CD4-positive, CD25-positive, alpha-beta regulatory T cell (primary cell): ENCODE results near the gene PTP4A2. TPM values are rescaled to one million over a fixed set of nuclear protein-coding genes. Genes with fewer than 3 reads are reported as not detected.
A peak's percentile ranks its signal among the peaks of the same experiment; 100 is the strongest.

ENCODE experiments used
- ATAC-seq, 2 donors: fragments of 150-1000 bp; cut with Tn5 transposase; one replicate each; pipeline ENCODE4 v1.10.0; 2021; ENCODE audit warnings: low read depth in 2 of 2, moderate number of reproducible peaks in 2 of 2, moderate library complexity in 1 of 2
- DNase-seq, 3 donors: peaks; one replicate each; pipeline versions ENCODE4 v3.0.0 to v3.0.0-alpha.2; 2012 to 2022; ENCODE audit warnings: mixed read lengths in 1 of 3
- H3K27ac ChIP-seq: one replicate; pipeline ENCODE4 v1.7.0; 2013; ENCODE audit warnings: mild to moderate bottlenecking, low read length; ENCODE audit not compliant: insufficient read depth, poor library complexity, severe bottlenecking
- H3K27me3 ChIP-seq: one replicate; pipeline ENCODE4 v1.7.0; 2013; ENCODE audit warnings: low read length; ENCODE audit not compliant: control insufficient read depth, insufficient read depth
- H3K36me3 ChIP-seq: one replicate; pipeline ENCODE4 v1.7.0; 2013; ENCODE audit warnings: mild to moderate bottlenecking, low read length, moderate library complexity; ENCODE audit not compliant: control insufficient read depth, insufficient read depth
- H3K4me1 ChIP-seq: 2 replicates; pipeline ENCODE4 v1.7.0; 2013; ENCODE audit warnings: mild to moderate bottlenecking, low read length; ENCODE audit not compliant: insufficient read depth, control insufficient read depth, poor library complexity, severe bottlenecking
- H3K4me3 ChIP-seq: one replicate; pipeline ENCODE4 v1.7.0; 2013; ENCODE audit warnings: low read depth, mild to moderate bottlenecking, low read length, moderate library complexity
- H3K9me3 ChIP-seq, 2 experiments: 1 replicate in 1 of 2; 2 replicates in 1 of 2; pipeline ENCODE4 v1.7.0; 2013; ENCODE audit warnings: low read length in 2 of 2, mild to moderate bottlenecking in 1 of 2, moderate library complexity in 1 of 2; ENCODE audit not compliant: control insufficient read depth in 2 of 2
- H3K27ac Mint-ChIP-seq, 3 donors: one replicate each; pipeline ENCODE4 v1.8.0; 2020 to 2022; ENCODE audit warnings: mild to moderate bottlenecking in 3 of 3, mixed read lengths in 3 of 3, moderate library complexity in 2 of 3
- H3K27me3 Mint-ChIP-seq: one replicate; pipeline ENCODE4 v1.8.0; 2022; ENCODE audit warnings: mild to moderate bottlenecking, mixed read lengths
- H3K36me3 Mint-ChIP-seq: one replicate; pipeline ENCODE4 v1.8.0; 2020; ENCODE audit warnings: mixed read lengths
- H3K4me1 Mint-ChIP-seq, 4 donors: one replicate each; pipeline ENCODE4 v1.8.0; 2020 to 2022; ENCODE audit warnings: mixed read lengths in 4 of 4, mild to moderate bottlenecking in 1 of 4
- H3K4me3 Mint-ChIP-seq, 4 donors: one replicate each; pipeline ENCODE4 v1.8.0; 2020 to 2022; ENCODE audit warnings: mild to moderate bottlenecking in 4 of 4, mixed read lengths in 4 of 4, moderate library complexity in 3 of 4
- H3K9me3 Mint-ChIP-seq, 7 donors: one replicate each; pipeline ENCODE4 v1.8.0; 2020 to 2022; ENCODE audit warnings: mixed read lengths in 7 of 7, mild to moderate bottlenecking in 3 of 7, moderate library complexity in 2 of 7
- polyA plus RNA-seq, 4 donors: library from polyadenylated mRNA; unstranded; fragments of 300-500 nt; fragmentation: Illumina TruSeq; gene quantifications; one replicate each; pipeline ENCODE4 v1.2.3, GENCODE V29; 2021
- total RNA-seq: library from RNA; stranded (reverse); gene quantifications from one replicate; pipeline ENCODE4 v1.2.3, GENCODE V29; 2022

Gene PTP4A2
- total and polyA plus RNA-seq, 5 donors from 2014 or later, result 288 to 597 (median 364) TPM

DNA sequence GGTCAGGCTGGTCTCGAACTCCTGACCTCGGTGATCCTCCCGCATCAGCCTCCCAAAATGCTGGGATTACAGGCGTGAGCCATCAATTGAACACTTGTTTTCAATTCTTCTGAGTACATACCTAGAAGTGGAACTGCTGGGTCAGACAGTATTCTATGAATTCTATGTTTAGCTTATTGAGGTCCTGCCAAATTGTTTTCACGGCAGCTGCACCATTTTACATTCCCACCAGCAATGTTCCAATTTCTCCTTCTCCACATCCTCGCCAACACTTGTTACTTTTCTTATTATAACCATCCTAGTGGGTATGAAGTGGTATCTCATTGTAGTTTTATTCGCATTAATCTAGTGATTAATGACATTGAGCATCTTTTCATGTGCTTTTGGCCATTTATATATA, 49.9 kb downstream of the PTP4A2 start:
- Mint-ChIP-seq H3K4me1 (peaks cover 0 to 26% (median 19%) of the 10 kb centered on the region in 4 donors), H3K27me3 (no peaks in the 10 kb centered on the region), H3K36me3 (no peaks in the 10 kb centered on the region), H3K4me3 (no peak overlapping the region), H3K27ac (no peak overlapping the region), H3K9me3 (peaks cover 0 to 1% (median 0%) of the 10 kb centered on the region in 7 donors)
- DNase-seq (no peak), ATAC-seq (no peak)
- Histone ChIP-seq H3K27ac (no peak overlapping the region), H3K36me3 (no peaks in the 10 kb centered on the region), H3K27me3 (no peaks in the 10 kb centered on the region), H3K4me1 (peaks cover 13% of the 10 kb centered on the region), H3K4me3 (no peak overlapping the region), H3K9me3 (no peaks in the 10 kb centered on the region)

DNA sequence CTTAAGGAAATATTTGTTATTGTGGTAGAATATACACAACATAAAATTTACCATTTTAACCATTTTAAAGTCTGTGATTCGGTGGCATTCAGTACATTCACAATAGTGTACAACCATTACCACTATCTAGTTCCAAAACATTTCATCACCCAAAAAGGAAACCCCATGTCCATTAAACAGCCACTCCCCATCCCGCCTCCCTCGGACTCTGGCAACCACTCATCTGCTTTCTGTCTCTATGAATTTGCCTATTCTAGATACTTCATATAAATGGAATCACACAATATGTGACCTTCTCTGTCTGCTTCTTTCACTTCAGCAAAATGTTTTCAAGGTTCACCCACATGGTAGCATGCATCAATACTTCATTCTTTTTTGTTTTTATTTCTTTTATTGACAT, 51.3 kb downstream of the PTP4A2 start:
- no peak overlapping the region for H3K27ac ChIP-seq
- Mint-ChIP-seq H3K4me1 (peaks cover 0 to 26% (median 20%) of the 10 kb centered on the region in 4 donors), H3K27me3 (no peaks in the 10 kb centered on the region)

DNA sequence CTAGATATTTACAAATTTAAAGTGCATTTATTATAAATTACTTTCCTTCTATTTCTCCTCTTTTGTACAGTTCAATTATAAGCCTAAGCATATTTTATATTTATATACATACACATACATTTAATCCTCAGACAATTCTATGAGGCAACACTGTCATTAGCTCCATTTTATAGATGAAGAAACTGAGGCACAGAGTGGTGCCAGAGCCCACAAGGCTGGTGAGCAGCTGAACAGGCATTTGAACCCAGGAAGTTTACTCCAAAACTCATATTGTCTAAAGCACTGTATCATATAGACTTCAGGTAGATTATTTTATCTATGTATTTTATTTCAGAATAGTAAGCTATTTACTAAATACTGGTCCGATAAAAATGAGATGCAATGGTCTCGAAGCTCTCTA, 52.3 kb downstream of the PTP4A2 start:
- Mint-ChIP-seq H3K27ac (no peak overlapping the region), H3K4me1 (peaks cover 0 to 21% (median 16%) of the 10 kb centered on the region in 4 donors), H3K4me3 (no peak overlapping the region), H3K27me3 (no peaks in the 10 kb centered on the region), H3K36me3 (no peaks in the 10 kb centered on the region), H3K9me3 (peaks cover 0 to 1% (median 0%) of the 10 kb centered on the region in 7 donors)
- H3K27ac ChIP-seq, result no peak overlapping the region
- H3K4me1 ChIP-seq, result peaks cover 13% of the 10 kb centered on the region
- ATAC-seq, result no peak
- H3K36me3 ChIP-seq, result no peaks in the 10 kb centered on the region
- H3K9me3 ChIP-seq, result no peaks in the 10 kb centered on the region
- no peak for DNase-seq
- no peak overlapping the region for H3K4me3 ChIP-seq
- no peaks in the 10 kb centered on the region for H3K27me3 ChIP-seq

More for the DNA sequence above, 51.3 kb downstream of the PTP4A2 start:
- no peak overlapping the region for H3K4me3 Mint-ChIP-seq
- H3K4me1 ChIP-seq, result peaks cover 13% of the 10 kb centered on the region
- H3K36me3 ChIP-seq, result no peaks in the 10 kb centered on the region
- H3K9me3 ChIP-seq, result no peaks in the 10 kb centered on the region
- H3K36me3 Mint-ChIP-seq, result no peaks in the 10 kb centered on the region
- peaks cover 0 to 1% (median 0%) of the 10 kb centered on the region in 7 donors for H3K9me3 Mint-ChIP-seq
- no peak for ATAC-seq
- no peak overlapping the region for H3K27ac Mint-ChIP-seq
- DNase-seq, result no peak
- H3K27me3 ChIP-seq, result no peaks in the 10 kb centered on the region
- H3K4me3 ChIP-seq, result no peak overlapping the region

DNA sequence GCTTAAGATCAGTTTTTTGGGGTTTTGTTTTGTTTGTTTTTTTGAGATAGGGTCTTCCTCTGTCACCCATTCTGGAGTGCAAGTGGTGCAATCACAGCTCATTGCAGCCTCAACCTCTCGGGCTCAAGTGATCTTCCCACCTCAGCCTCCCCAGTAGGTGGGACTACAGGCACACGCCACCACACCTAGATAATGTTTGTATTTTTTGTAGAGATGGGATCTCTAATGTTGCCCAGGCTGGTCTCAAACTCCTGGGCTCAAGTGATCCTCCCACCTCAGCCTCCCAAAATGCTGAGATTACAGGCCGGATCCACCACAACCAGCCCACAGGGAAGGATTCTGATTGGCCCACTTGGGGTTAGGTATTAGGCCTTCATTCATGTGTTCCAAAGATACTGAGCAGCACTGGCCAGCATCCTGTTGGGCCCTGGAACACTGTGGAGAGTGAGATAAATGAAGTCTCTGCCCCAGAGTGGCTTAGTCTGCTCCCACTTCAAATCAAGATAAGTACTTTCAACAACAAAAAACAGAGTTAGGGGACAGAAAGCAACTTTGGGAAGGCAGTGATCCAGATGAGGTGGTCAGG, 54.7 kb downstream of the PTP4A2 start:
- no peak for ATAC-seq
- Histone ChIP-seq H3K27me3 (no peaks in the 10 kb centered on the region), H3K9me3 (no peaks in the 10 kb centered on the region), H3K36me3 (no peaks in the 10 kb centered on the region), H3K4me1 (no peaks in the 10 kb centered on the region), H3K27ac (no peak overlapping the region), H3K4me3 (no peak overlapping the region)
- Mint-ChIP-seq H3K27ac (no peak overlapping the region), H3K36me3 (no peaks in the 10 kb centered on the region), H3K9me3 (peaks cover 0 to 1% (median 0%) of the 10 kb centered on the region in 7 donors), H3K4me3 (no peak overlapping the region), H3K4me1 (peaks cover 0 to 6% (median 2%) of the 10 kb centered on the region in 4 donors), H3K27me3 (no peaks in the 10 kb centered on the region)
- no peak for DNase-seq

DNA sequence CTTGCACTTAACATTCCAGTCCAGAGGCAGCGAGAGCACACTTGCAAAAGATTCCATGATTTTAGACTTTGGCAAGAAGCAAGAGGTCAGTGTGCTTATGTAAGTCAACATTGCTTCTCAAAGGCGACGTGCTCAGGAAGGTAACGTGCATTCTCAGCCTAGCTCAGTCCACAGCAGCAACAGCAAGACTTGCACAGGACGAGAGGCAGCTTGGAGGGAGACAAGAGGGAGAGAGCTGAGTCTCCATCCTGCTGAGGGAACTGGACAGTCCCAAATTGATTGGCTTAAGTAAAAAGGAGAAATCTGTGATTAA, 56.5 kb downstream of the PTP4A2 start:
- H3K4me1 ChIP-seq, result no peaks in the 10 kb centered on the region
- no peak for DNase-seq
- Mint-ChIP-seq H3K27ac (no peak overlapping the region), H3K9me3 (peaks cover 0 to 1% (median 0%) of the 10 kb centered on the region in 7 donors), H3K36me3 (no peaks in the 10 kb centered on the region), H3K27me3 (no peaks in the 10 kb centered on the region), H3K4me1 (peaks cover 0 to 4% (median 2%) of the 10 kb centered on the region in 4 donors), H3K4me3 (no peak overlapping the region)
- H3K27me3 ChIP-seq, result no peaks in the 10 kb centered on the region
- no peak overlapping the region for H3K4me3 ChIP-seq
- ATAC-seq, result no peak
- no peaks in the 10 kb centered on the region for H3K36me3 ChIP-seq
- no peaks in the 10 kb centered on the region for H3K9me3 ChIP-seq
- no peak overlapping the region for H3K27ac ChIP-seq

DNA sequence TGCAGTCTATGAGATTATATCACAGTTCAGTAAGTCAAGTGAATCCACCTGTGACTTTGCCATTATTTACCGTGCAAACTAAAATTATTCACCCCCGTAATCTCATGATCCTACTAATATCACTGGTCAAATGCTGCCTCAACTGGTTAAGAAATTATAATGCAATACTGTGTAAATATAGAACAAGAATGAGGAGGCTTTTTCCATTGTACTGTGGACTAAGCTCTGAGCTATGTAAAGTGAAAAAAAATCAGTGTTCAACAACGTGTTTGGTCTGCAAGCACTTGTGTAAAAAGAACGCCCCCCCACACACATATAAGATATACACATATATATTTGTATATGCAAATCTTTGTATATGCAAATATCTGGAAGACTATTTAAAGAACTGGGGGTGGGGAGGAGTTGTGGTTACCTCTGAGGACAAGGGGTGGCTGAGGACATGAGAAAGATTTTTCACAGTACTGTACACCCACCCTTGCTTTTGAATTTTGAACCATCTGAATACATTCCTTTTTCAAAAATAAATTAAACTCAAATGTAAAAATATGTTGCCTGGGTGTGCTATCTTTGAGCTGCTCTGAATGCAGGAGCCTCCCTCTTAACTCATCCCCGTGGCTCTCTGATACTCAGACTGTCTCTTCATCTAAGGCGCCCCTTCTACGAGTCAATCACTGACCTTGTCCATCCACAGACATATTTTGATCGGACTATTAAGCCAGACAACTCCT, 57.0 kb downstream of the PTP4A2 start:
- no peak for DNase-seq
- Histone ChIP-seq H3K4me3 (no peak overlapping the region), H3K27me3 (no peaks in the 10 kb centered on the region), H3K36me3 (no peaks in the 10 kb centered on the region), H3K9me3 (no peaks in the 10 kb centered on the region), H3K4me1 (no peaks in the 10 kb centered on the region), H3K27ac (no peak overlapping the region)
- peaks cover 5% of the 10 kb centered on the region for H3K27me3 Mint-ChIP-seq
- H3K4me1 Mint-ChIP-seq, result peaks cover 0 to 7% (median 2%) of the 10 kb centered on the region in 4 donors
- peaks cover 4% of the 10 kb centered on the region for H3K36me3 Mint-ChIP-seq
- H3K4me3 Mint-ChIP-seq, result no peak overlapping the region
- peaks cover 0 to 1% (median 0%) of the 10 kb centered on the region in 7 donors for H3K9me3 Mint-ChIP-seq
- ATAC-seq, result no peak
- H3K27ac Mint-ChIP-seq, result no peak overlapping the region

DNA sequence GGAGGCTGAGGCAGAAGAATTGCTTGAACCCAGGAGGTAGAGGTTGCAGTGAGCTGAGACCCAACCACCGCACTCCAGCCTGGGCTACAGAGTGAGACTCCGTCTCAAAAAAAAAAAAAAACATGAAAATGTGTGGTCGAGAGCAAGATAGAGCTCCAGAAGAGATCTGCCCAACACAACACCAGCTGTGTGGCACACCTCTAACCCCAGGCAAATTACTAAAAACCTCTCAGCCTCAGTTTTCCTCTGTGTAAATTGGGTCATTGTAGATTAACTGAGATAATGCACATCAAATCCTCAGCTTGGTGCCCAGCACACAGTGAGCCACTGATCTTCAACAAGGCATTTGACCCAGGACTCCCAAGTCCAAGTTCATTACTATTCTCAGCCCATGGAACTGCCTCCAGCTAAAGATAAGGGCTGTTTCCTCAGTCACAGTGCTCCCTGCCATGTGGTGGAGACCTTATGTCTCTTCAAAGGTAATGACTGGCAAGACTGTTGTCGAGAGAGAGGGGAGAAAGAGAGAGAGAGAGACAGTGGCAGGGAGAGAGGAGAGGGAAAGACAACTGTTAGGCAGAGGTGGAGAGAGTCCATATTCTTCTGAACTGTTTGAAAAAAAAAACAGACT, 58.1 kb downstream of the PTP4A2 start:
- Histone ChIP-seq H3K9me3 (no peaks in the 10 kb centered on the region), H3K36me3 (no peaks in the 10 kb centered on the region), H3K4me1 (no peaks in the 10 kb centered on the region), H3K4me3 (no peak overlapping the region), H3K27ac (no peak overlapping the region), H3K27me3 (no peaks in the 10 kb centered on the region)
- Mint-ChIP-seq H3K27ac (peak overlapping the region in 2 of 3 donors; percentile 1 to 76), H3K36me3 (peaks cover 4% of the 10 kb centered on the region), H3K4me1 (peaks cover 0 to 7% (median 2%) of the 10 kb centered on the region in 4 donors), H3K27me3 (peaks cover 5% of the 10 kb centered on the region), H3K4me3 (no peak overlapping the region), H3K9me3 (peaks cover 0 to 1% (median 0%) of the 10 kb centered on the region in 7 donors)
- ATAC-seq (no peak), DNase-seq (no peak)
